Astrocyte (in vitro differentiated cells and primary cell): Measurements from ENCODE around the gene HMCES. TPM values are rescaled to one million over a fixed set of nuclear protein-coding genes. Genes with fewer than 3 reads are reported as not detected.

ENCODE experiments used
- DNase-seq: peaks from one replicate; pipeline ENCODE4 v3.0.0-alpha.2; 2010; ENCODE audit warnings: low read depth
- FAIRE-seq: peaks from 2 replicates; lab custom pipeline; 2011; peaks lifted over from hg19 to GRCh38; lab: Jason Lieb, UNC
- H2AFZ ChIP-seq: 2 replicates; pipeline ENCODE4 v1.6.0; 2012; ENCODE audit warnings: low read depth, low read length, inconsistent platforms
- H3K27ac ChIP-seq: 2 replicates; pipeline ENCODE4 v1.5.1; 2011; ENCODE audit warnings: low read depth, low read length, inconsistent platforms
- H3K27me3 ChIP-seq: 2 replicates; pipeline ENCODE4 v1.6.0; 2011; ENCODE audit warnings: low read length, inconsistent platforms; ENCODE audit not compliant: insufficient read depth
- H3K36me3 ChIP-seq: 2 replicates; pipeline ENCODE4 v1.5.1; 2011; ENCODE audit warnings: low read length, inconsistent platforms; ENCODE audit not compliant: insufficient read depth
- H3K4me1 ChIP-seq: 2 replicates; pipeline ENCODE4 v1.5.1; 2011; ENCODE audit warnings: low read length, inconsistent platforms; ENCODE audit not compliant: insufficient read depth
- H3K4me2 ChIP-seq: 2 replicates; pipeline ENCODE4 v1.6.0; 2012; ENCODE audit warnings: low read length, inconsistent platforms
- H3K4me3 ChIP-seq: 2 replicates; pipeline ENCODE4 v1.5.1; 2011; ENCODE audit warnings: low read depth, mild to moderate bottlenecking, low read length, inconsistent platforms; ENCODE audit not compliant: insufficient read depth
- H3K79me2 ChIP-seq: 2 replicates; pipeline ENCODE4 v1.6.0; 2012; ENCODE audit warnings: mild to moderate bottlenecking, low read length, inconsistent platforms; ENCODE audit not compliant: insufficient read depth
- H3K9ac ChIP-seq: 2 replicates; pipeline ENCODE4 v1.6.0; 2012; ENCODE audit warnings: mild to moderate bottlenecking, low read length, inconsistent platforms
- H3K9me3 ChIP-seq: 2 replicates; pipeline ENCODE4 v1.5.1; 2012; ENCODE audit warnings: low read depth, mild to moderate bottlenecking, low read length, inconsistent platforms; ENCODE audit not compliant: insufficient read depth
- H4K20me1 ChIP-seq: 2 replicates; pipeline ENCODE4 v1.6.0; 2012; ENCODE audit warnings: low read length, inconsistent platforms; ENCODE audit not compliant: insufficient read depth
- H3K27ac Mint-ChIP-seq: one replicate; pipeline ENCODE4 v1.8.0; 2021; ENCODE audit warnings: mild to moderate bottlenecking, mixed read lengths; ENCODE audit not compliant: unreplicated experiment
- H3K27me3 Mint-ChIP-seq: one replicate; pipeline ENCODE4 v1.8.0; 2021; ENCODE audit warnings: low read depth, mixed read lengths; ENCODE audit not compliant: unreplicated experiment
- H3K36me3 Mint-ChIP-seq: one replicate; pipeline ENCODE4 v1.8.0; 2021; ENCODE audit warnings: low read depth, mixed read lengths; ENCODE audit not compliant: unreplicated experiment
- H3K4me1 Mint-ChIP-seq: one replicate; pipeline ENCODE4 v1.8.0; 2021; ENCODE audit warnings: low read depth, mixed read lengths; ENCODE audit not compliant: unreplicated experiment
- H3K4me3 Mint-ChIP-seq: one replicate; pipeline ENCODE4 v1.8.0; 2021; ENCODE audit warnings: mild to moderate bottlenecking, moderate library complexity, mixed read lengths; ENCODE audit not compliant: unreplicated experiment
- H3K9me3 Mint-ChIP-seq: one replicate; pipeline ENCODE4 v1.8.0; 2021; ENCODE audit warnings: mild to moderate bottlenecking, mixed read lengths; ENCODE audit not compliant: unreplicated experiment
- CTCF ChIP-seq: IDR thresholded peaks from 2 replicates; pipeline ENCODE4 v1.5.1; 2011; ENCODE audit warnings: low read depth, mild to moderate bottlenecking, inconsistent platforms, low read length, moderate library complexity; ENCODE audit not compliant: insufficient read depth
- EZH2 ChIP-seq: IDR thresholded peaks from 2 replicates; pipeline ENCODE4 v1.6.1; 2012; ENCODE audit warnings: mild to moderate bottlenecking, low read length, inconsistent platforms; ENCODE audit not compliant: insufficient read depth
- total RNA-seq: library from RNA; stranded (reverse); gene quantifications from 2 replicates; pipeline ENCODE4 v1.2.1, GENCODE V29; 2021

The HMCES gene
- total RNA-seq, 1 donor from 2014 or later: 27.4 TPM

- DNase-seq (no peak), FAIRE-seq (no peak)
- no peak for TF ChIP-seq CTCF
- no peak for TF ChIP-seq EZH2
- Histone ChIP-seq H3K4me2 (no peak overlapping the region), H3K27ac (no peak overlapping the region), H2AFZ (no peak overlapping the region), H3K27me3 (no peaks in the 10 kb centered on the region), H3K4me3 (no peak overlapping the region), H3K4me1 (no peaks in the 10 kb centered on the region), H3K9me3 (no peaks in the 10 kb centered on the region), H3K9ac (no peak overlapping the region), H3K79me2 (no peaks in the 10 kb centered on the region), H3K36me3 (no peaks in the 10 kb centered on the region), H4K20me1 (peaks cover 6% of the 10 kb centered on the region)
- H3K4me1 Mint-ChIP-seq: no peaks in the 10 kb centered on the region
- no peak overlapping the region for H3K4me3 Mint-ChIP-seq
- no peaks in the 10 kb centered on the region for H3K9me3 Mint-ChIP-seq
- peaks cover 2% of the 10 kb centered on the region for H3K27me3 Mint-ChIP-seq
- no peak overlapping the region for H3K27ac Mint-ChIP-seq
- H3K36me3 Mint-ChIP-seq: peaks cover 1% of the 10 kb centered on the region
These were observed 46.2 kb downstream of the HMCES start for GRCh38 chr3:129324855-129325254.

- Mint-ChIP-seq H3K9me3 (no peaks in the 10 kb centered on the region), H3K4me1 (peaks cover 2% of the 10 kb centered on the region), H3K4me3 (no peak overlapping the region), H3K27ac (no peak overlapping the region), H3K27me3 (peaks cover 2% of the 10 kb centered on the region), H3K36me3 (no peaks in the 10 kb centered on the region)
- peaks cover 6% of the 10 kb centered on the region for H4K20me1 ChIP-seq
- FAIRE-seq (no peak), DNase-seq (no peak)
- H3K27ac ChIP-seq: no peak overlapping the region
- H3K36me3 ChIP-seq: no peaks in the 10 kb centered on the region
- TF ChIP-seq EZH2: no peak
- no peak for TF ChIP-seq CTCF
- H2AFZ ChIP-seq: no peak overlapping the region
- no peaks in the 10 kb centered on the region for H3K27me3 ChIP-seq
- no peaks in the 10 kb centered on the region for H3K4me1 ChIP-seq
- H3K4me3 ChIP-seq: no peak overlapping the region
- H3K79me2 ChIP-seq: no peaks in the 10 kb centered on the region
- H3K9ac ChIP-seq: no peak overlapping the region
- H3K4me2 ChIP-seq: no peak overlapping the region
- H3K9me3 ChIP-seq: no peaks in the 10 kb centered on the region
These were observed 46.7 kb downstream of the HMCES start for GRCh38 chr3:129325383-129325782.

GRCh38 chr3:129326138-129326537 lies 47.5 kb downstream of the HMCES start:
- Mint-ChIP-seq H3K27me3 (peaks cover 2% of the 10 kb centered on the region), H3K9me3 (no peaks in the 10 kb centered on the region), H3K4me1 (peaks cover 2% of the 10 kb centered on the region), H3K27ac (no peak overlapping the region), H3K4me3 (no peak overlapping the region), H3K36me3 (no peaks in the 10 kb centered on the region)
- no peaks in the 10 kb centered on the region for H4K20me1 ChIP-seq
- no peak overlapping the region for H3K27ac ChIP-seq
- no peaks in the 10 kb centered on the region for H3K9me3 ChIP-seq
- no peak overlapping the region for H2AFZ ChIP-seq
- no peak overlapping the region for H3K4me3 ChIP-seq
- no peak overlapping the region for H3K9ac ChIP-seq
- no peak for FAIRE-seq
- no peaks in the 10 kb centered on the region for H3K79me2 ChIP-seq
- no peaks in the 10 kb centered on the region for H3K27me3 ChIP-seq
- no peaks in the 10 kb centered on the region for H3K4me1 ChIP-seq
- TF ChIP-seq EZH2 (no peak), CTCF (no peak)
- H3K36me3 ChIP-seq: no peaks in the 10 kb centered on the region
- no peak for DNase-seq
- H3K4me2 ChIP-seq: no peak overlapping the region
